Stimulated activated naive CD8-positive, alpha-beta T cell treated with anti-CD3 and anti-CD28 coated beads, Interleukin-15, Interleukin-2, amounts not matched to agents 100 U/mL and 50 U/mL, for 24 hours (primary cell): Measurements from ENCODE around the gene ZC3H6.

Experiments used
- ATAC-seq: fragments of 150-1000 bp; cut with Tn5 transposase; one replicate; pipeline ENCODE4 v1.10.0; 2021
- DNase-seq: peaks from one replicate; pipeline ENCODE4 v3.0.0; 2021

The ZC3H6 gene

GRCh38 chr2:112275311-112275886 lies at the start of gene ZC3H6:
Gene ZC3H6 (plus strand): TSS chr2:112275597. CDS start chr2:112275995, 398 bp downstream.
- peak; percentile 98 for ATAC-seq
- peak; percentile 100 for DNase-seq

- DNase-seq (no peak), ATAC-seq (no peak)
Observed at GRCh38 chr2:112229348-112229747, 46.0 kb upstream of the ZC3H6 start.

- no peak for ATAC-seq
- no peak for DNase-seq
Observed at GRCh38 chr2:112230371-112230770, 45.0 kb upstream of the ZC3H6 start.

GRCh38 chr2:112239862-112240261 lies 35.5 kb upstream of the ZC3H6 start:
- ATAC-seq = no peak

GRCh38 chr2:112242384-112242783 lies 33.0 kb upstream of the ZC3H6 start:
- no peak for DNase-seq

More at GRCh38 chr2:112239862-112240261, 35.5 kb upstream of the ZC3H6 start:
- DNase-seq = no peak

DNA sequence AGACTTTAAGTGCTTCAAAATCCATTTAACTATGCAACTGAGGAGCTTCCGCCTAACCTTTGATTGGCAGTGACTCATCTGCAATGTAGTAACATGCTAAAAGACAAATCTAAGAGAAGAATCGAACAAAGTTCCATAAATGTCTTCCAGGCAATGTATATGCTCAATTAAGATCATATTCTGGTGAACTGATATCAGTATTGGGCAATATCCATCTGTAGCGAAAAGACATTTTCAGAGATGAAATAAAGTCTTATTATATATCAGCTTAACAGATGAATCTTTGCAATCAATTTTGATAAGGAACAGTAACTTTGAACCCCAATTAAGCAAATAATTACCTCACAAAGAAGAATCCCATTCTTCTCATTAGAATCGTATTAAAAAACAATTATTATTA lies 32.2 kb upstream of the ZC3H6 start:
- no peak for DNase-seq
- no peak for ATAC-seq

More at GRCh38 chr2:112242384-112242783, 33.0 kb upstream of the ZC3H6 start:
- peak; percentile 59 for ATAC-seq

DNA sequence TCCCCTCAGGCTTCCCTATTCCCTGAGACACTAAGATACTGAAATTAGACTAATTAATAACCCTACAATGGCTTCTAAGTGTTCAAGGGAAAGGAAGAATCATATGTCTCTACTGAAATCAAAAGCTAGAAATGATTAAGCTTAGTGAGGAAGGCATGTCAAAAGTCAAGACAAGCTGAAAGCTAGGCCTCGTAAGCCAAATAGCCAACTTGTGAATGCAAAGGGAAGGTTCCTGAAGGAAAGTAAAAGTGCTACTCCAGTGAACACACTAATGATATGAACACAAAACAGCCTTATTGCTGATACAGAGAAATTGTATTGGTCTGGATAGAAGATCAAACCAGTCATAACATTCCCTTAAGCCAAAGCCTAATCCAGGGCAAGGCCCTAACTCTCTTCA lies 30.5 kb upstream of the ZC3H6 start:
- ATAC-seq (no peak), DNase-seq (no peak)

DNA sequence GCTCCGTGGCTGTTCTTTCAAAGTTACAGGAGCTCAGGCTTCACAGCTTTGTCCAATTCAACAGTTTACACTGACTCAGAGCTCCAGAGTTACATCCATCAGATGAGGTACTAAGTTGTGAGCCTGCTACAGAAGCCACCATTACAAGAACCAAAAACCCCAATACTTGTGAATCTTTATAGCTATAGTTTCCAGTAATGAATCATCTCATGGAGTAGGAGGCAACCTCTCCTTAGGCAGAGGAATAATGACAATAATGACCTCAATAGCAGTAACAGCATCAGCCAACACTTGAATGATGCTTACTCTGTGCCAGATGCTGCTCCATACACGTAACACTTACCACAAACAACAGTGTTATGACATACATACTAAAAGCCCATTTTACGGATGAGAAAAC lies 24.1 kb upstream of the ZC3H6 start:
- peak; percentile 55 for ATAC-seq

DNA sequence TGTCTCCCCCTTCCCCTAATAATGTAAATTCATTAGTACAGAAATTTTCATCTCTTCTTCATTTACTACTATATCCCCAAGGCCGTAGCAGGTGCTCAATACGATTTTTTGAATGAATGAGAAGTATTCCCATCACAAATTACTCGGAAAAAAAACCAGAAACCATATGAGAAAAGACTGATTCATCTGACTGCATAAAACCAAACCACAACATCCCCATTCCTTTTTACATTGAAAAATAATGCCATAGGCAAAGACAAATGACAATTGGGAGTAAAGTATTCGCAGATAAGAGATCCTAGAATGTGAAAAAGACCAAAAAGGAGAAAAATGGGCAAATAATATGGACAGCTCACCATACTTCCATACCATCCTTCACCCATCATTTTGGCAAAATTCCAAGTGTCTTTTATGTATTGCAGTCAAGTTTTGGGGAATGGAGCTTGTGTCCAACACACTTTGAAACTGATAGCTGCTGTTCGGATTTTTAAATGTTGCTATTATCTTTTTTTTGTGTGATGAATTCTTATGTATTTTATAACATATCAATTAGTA lies 22.1 kb upstream of the ZC3H6 start:
- ATAC-seq (no peak), DNase-seq (no peak)

More for the DNA sequence above, 24.1 kb upstream of the ZC3H6 start:
- no peak for DNase-seq

DNA sequence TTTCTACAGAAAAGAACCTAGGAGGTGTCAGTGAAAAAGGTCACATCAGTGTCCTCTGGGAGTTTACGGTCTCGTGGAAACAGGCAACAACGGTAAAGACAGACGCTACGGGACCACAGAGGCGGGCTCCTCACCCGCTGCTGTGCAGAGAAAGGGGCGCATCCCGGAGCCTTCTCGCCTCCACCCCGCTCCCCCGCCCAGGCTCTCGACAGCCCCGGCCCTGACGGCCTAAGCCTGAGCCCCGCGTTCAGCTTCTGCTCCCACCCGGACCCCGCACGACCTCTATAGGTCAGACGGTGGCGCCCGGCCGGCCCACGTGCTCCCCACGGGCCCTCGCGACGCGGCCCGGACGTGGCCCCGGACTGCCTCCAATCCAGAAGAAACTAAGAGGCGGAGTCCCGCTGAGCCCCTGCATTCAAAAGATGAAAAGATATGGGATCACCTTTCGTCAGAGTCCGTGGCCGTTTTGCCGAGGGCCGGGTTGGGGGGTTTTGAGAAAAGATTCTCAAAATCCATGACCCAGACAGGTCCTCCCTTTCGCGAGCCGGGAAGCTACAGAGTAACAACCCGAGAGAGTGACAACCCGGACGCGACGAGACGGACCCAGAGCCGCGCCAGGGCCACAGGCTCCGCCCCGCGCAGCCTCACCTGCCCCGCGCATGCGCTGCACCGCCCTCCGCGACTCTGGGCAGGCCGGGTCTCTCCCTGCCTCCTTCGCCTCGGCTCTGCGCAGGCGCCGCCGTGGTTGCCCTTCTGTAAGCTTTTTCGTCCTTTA lies 20.7 kb upstream of the ZC3H6 start, which contains the start of gene ZC3H8:
Gene ZC3H8, minus strand, starts transcription at position 577 of the 775 bp plus-strand sequence. Its CDS starts 61 bp downstream, at position 516.
- peak; percentile 88 for ATAC-seq
- DNase-seq = peak; percentile 98

DNA sequence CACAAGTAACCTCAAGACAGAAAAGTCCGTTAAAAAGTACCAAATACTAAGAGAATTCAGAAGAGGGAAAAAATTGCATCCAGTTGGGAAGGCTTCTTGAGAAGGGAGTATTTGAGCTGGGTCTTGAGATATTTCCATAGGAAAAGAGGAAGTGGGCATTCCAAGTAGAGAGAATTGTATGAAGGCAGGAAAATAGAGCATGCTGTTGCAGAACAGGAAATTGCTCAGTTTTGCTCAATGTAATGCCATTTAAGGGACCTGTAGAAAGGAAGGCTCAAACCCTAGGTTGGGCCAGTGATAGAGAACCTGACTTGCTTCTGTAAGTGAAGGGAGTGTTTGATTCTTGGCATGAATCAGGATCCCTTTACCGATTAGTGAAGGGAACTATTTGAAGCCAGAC lies 19.5 kb upstream of the ZC3H6 start:
- DNase-seq (no peak), ATAC-seq (no peak)

- ATAC-seq (no peak), DNase-seq (no peak)
Observed at GRCh38 chr2:112256654-112257053, 18.7 kb upstream of the ZC3H6 start.

DNA sequence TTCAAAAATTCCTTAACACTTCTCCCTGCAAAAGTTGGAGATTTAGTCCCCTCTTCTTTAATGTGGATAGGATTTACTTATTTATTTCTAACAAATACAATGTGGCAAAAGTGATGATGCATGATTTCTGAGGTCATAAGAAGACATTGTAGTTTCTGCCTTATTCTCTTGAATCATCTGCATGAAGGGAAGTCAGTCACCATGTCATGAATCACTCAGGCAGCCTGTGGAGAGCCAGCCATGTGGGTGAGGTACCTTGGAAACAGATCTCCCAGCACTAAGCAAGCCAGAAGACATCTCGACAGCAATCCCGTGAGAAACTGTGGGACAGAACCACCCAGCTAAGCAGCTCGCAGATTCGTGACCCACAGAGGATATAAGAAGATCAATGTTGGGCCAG lies 17.8 kb upstream of the ZC3H6 start:
- ATAC-seq = no peak
- DNase-seq = no peak

DNA sequence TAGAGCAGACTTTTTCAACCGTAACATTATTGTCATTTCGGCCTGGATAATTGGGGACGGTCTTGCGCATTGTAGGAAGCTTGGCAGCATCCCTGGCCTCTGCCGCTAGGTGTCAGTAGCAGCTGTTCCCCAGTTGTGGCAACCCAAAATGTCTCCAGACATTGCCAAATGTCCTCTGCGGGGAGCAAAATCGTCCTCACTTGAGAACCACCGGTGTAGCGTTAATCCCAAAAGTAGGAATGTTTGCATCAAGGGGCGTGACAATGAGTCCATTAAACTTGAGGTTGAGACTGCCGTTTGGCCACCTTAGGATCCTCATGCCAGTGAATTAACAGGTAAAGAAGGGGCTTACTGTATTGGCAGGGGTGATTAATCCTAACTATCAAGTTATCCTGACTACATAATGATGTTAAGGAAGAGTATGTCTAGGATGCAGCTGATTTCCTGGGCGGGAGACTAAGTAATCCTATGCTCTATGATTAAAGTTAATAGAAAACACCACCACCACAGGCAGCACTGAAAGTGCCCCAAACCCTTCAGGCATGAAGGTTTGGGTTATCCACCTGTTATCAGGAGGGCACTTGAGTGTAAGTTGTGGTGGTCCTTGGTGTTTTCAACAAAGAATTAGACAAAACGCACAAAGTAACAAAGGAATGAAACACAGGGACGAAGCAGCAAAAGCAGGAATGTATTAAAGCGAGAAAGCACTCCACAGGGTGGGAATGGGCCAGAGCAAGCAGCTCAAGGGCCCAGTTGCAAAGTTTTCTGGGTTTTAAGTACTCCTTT lies 15.7 kb upstream of the ZC3H6 start:
- ATAC-seq = peak; percentile 55
- peak; percentile 86 for DNase-seq

GRCh38 chr2:112260295-112260625 lies 15.1 kb upstream of the ZC3H6 start:
- DNase-seq (no peak), ATAC-seq (no peak)

DNA sequence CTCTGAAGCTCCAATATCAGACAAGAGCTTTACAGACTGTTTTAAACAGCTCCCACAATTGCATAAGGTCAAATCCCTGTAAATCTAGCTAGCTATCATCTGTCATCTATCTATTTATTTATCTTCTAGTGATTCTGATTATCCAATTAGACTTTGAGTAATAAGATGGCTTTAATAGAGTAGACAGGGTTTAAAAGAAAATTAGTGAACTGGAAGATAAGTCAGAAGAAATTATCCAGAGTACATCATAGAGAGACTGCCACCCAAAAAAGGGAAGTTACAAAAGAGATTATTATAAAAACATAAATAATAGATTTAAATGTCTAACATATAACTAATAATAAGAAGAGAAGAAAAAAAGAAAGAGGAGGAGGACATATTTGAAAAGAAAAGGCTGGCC lies 12.5 kb upstream of the ZC3H6 start:
- DNase-seq (no peak), ATAC-seq (no peak)

DNA sequence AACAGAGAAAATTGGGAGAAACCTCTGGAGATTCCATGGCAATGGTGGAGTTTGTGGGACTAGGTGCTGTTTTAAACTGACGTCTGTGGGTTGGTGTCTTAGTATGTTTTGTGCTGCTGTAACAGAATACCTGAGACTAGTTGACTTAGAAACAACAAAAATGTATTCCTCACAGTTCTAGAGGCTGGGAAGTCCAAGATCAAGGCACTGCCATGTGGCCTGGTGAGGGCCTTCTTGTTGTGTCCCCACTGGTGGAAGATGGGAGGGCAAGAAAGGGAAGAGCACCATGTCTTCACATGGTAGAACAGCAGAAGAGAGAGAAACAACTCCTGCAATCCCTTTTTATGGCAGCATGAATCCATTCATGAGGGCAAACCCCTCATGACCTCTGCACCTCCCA lies 6.8 kb upstream of the ZC3H6 start:
- DNase-seq (no peak), ATAC-seq (no peak)

DNA sequence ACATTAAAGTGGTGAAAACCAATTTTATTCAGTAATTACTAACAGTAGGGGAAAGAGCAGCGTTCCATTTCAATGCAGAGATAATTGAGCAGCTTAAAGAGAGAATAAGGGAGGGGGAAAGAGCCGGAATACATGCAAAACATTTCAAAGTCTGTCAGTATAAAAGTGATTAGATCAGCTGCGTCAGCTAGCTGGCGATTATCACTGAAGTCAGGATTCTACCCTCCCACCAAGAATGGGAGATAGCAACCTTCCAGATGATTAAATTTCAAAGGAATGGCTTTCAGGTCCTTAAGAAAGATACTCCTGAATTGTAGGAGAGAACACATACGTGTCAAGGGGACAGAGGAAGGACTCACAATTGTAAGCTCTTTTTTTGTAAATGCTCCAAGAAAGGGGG lies 2.7 kb upstream of the ZC3H6 start:
- ATAC-seq (no peak), DNase-seq (no peak)

DNA sequence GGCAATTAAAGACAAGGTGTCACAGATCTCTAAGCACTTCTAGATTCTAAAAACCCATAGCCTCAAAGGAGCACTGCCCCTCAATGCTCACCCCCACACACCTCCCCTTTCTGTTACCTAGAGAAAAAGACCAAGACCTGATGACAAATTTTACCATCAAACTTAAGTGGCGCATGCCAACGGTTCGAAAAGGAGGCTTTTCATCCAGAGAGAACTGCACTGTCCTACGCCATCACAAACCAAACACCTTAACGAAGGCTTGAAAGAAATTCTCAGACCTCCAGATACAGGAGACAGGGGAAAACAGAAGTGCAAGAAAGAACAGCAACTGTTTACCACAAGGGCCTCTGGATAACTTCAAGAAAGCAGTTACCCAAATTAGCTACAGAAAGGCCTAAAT lies 2.0 kb upstream of the ZC3H6 start:
- DNase-seq (no peak), ATAC-seq (no peak)

DNA sequence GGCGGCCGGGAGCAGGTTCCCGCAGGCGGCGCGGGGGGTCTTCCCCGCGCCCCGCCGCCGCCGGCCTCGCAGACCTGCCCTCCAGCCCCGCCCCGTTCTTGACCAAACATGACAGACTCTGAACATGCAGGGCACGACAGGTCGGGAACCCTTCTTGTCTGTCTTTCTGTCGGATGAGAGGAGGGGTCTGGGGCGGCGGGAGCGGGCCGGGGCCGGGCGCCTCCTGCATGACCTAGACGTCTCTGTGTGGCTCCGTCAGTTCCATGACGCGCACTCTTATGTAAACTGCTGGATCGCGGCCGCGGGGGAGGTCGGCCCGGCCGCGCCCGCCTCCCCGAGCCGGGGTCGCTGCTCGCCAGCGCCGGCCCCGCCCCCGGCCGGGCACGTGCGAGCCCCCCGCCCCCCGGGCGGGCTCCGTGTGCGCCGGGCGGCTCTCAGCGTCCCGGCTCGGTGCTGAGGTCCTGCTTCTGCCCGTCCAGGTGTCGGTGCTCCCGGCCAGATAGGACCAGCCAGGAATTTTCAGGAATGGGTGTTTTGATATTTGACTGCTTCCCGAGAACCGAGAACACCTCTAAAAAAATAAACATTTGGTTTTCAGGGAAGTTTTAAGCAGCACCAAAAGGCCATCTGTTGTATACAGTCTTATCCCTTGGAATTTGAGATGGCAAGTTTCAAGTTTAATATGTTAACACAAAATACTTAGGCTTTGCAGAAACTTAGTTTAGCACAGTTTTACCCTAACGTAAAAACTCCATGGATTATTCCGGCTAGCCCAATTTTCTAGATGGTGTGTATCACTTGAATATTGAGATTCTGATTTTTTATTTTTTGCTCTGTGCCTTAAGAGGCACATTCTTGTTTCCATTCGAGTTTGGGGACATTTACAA lies 733 bp downstream of the ZC3H6 start:
- ATAC-seq = peak; percentile 73
- peak; percentile 83 for DNase-seq

DNA sequence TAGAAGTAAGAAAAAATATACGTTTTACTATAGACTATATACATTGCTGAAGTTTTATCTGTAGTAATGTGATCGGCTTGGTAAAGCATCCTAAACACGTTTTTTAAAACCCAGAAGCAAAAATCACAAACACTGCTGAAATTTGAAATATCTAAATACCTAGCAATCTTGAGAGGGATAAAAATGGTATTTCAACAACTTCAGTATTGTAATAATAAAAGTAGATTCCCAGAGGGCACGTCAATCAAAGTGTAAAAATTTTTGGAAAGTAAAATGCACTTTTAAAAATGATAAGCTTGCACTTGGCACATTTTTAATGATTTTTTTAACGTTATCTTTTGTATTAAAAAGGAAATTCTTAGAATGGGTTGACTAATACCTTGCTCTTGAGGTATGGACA lies 1.6 kb downstream of the ZC3H6 start:
- no peak for DNase-seq
- ATAC-seq = no peak
